Peyer's patch (tissue), 4 donors: ENCODE data around the gene NOX5. TPM values are rescaled to one million over a fixed set of nuclear protein-coding genes. Genes with fewer than 3 reads are reported as not detected.

Experiments used
- DNase-seq, 3 donors: peaks; one replicate each; pipeline ENCODE4 v3.0.0-alpha.2; 2017 to 2019
- H3K27ac ChIP-seq, 4 donors: fragments of 200-600 bp; sonication (generic); one replicate each; pipeline ENCODE4 v1.5.1; 2016 to 2019
- H3K27me3 ChIP-seq, 2 donors: fragments of 200-600 bp; sonication (generic); one replicate each; pipeline ENCODE4 v1.5.1; 2019
- H3K36me3 ChIP-seq, 3 donors: fragments of 200-600 bp; sonication (generic); one replicate each; pipeline ENCODE4 v1.5.1; 2016 to 2019
- H3K4me1 ChIP-seq, 4 donors: fragments of 200-600 bp; sonication (generic); one replicate each; pipeline ENCODE4 v1.5.1; 2016 to 2019
- H3K4me3 ChIP-seq, 4 donors: fragments of 200-600 bp; sonication (generic); 1 replicate in 3 of 4; 2 replicates in 1 of 4; pipeline ENCODE4 v1.5.1; 2016 to 2019; ENCODE audit warnings: mild to moderate bottlenecking in 1 of 4
- H3K9me3 ChIP-seq, 4 donors: fragments of 200-600 bp; sonication (generic); one replicate each; pipeline ENCODE4 v1.5.1; 2016 to 2019; ENCODE audit warnings: mild to moderate bottlenecking in 1 of 4
- POLR2A ChIP-seq, 2 donors: fragments of 450-650 bp; IDR thresholded peaks; one replicate each; pipeline ENCODE4 v1.5.1; 2017; ENCODE audit warnings: antibody characterized with exemption in 2 of 2, mild to moderate bottlenecking in 2 of 2, moderate library complexity in 2 of 2
- total RNA-seq, 4 donors: library from RNA; depleted of rRNA; stranded (reverse); fragments of >200 nt; gene quantifications; one replicate each; pipeline ENCODE4 v1.1.0, GENCODE V29; 2016
- TF ChIP-seq, protein P1 (sequence below), 6 experiments: fragments of 450-650 bp in 4 of 6; fragments of 200-600 bp in 2 of 6; sonication (generic) in 1 of 6; IDR thresholded peaks; one replicate each; pipeline ENCODE4 v1.5.1; 2017 to 2019; ENCODE audit warnings: antibody characterized with exemption in 6 of 6, mild to moderate bottlenecking in 3 of 6, moderate library complexity in 1 of 6

NOX5 gene
- total RNA-seq, 4 donors from 2014 or later: 0.13 to 5.0 TPM; not detected in 2

DNA sequence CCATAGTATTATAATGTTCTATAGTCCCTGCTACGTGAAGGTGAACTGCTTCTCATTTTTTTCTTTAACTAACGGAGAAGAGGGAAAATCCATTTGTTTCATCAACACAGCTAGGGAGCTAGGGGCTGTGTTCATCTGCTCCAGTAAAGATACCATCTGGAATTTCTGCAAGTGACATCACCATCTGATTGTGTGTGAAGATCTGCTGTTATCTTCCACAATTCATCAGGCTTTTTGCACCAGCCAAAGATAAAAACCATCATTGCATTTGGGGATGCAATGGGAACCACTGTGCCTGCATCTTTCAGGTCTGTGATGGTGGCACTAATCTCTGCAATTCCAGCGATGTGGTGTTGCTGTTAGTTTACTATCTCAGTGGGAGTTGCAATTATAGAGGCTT is 35.5 kb upstream of the NOX5 start:
- TF ChIP-seq, protein P1, sequence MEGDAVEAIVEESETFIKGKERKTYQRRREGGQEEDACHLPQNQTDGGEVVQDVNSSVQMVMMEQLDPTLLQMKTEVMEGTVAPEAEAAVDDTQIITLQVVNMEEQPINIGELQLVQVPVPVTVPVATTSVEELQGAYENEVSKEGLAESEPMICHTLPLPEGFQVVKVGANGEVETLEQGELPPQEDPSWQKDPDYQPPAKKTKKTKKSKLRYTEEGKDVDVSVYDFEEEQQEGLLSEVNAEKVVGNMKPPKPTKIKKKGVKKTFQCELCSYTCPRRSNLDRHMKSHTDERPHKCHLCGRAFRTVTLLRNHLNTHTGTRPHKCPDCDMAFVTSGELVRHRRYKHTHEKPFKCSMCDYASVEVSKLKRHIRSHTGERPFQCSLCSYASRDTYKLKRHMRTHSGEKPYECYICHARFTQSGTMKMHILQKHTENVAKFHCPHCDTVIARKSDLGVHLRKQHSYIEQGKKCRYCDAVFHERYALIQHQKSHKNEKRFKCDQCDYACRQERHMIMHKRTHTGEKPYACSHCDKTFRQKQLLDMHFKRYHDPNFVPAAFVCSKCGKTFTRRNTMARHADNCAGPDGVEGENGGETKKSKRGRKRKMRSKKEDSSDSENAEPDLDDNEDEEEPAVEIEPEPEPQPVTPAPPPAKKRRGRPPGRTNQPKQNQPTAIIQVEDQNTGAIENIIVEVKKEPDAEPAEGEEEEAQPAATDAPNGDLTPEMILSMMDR (IDR thresholded peaks at IDR 0.05): no peak
- no peak for TF ChIP-seq POLR2A (IDR thresholded peaks at IDR 0.05)
- Histone ChIP-seq H3K36me3 (no peaks in the 10 kb centered on the region), H3K9me3 (peaks cover 0 to 4% (median 0%) of the 10 kb centered on the region in 4 donors), H3K27me3 (no peaks in the 10 kb centered on the region), H3K4me3 (no peak overlapping the region), H3K27ac (no peak overlapping the region), H3K4me1 (no peaks in the 10 kb centered on the region)
- no peak for DNase-seq

DNA sequence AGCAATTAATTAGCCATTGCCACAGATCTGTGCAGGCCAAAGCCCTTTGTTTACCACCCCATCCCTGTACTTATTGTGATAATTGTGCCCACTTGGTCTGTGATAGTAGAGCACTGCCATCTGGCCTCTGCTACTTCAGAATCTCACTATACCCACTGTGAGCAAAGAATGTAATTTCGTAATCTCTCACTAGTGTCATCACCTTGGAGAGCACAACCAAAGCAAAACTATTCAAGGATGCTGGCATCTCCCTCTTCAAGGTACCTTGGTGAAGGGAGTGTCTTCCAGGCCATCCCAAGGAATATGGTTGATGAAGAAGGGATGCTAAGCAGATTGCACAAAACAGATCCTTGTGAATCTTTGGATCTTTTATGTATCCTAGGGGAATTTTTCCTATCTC is 34.7 kb upstream of the NOX5 start:
- Histone ChIP-seq H3K36me3 (no peaks in the 10 kb centered on the region), H3K27me3 (no peaks in the 10 kb centered on the region), H3K27ac (no peak overlapping the region), H3K4me1 (no peaks in the 10 kb centered on the region), H3K4me3 (no peak overlapping the region), H3K9me3 (peaks cover 0 to 4% (median 0%) of the 10 kb centered on the region in 4 donors)
- no peak for TF ChIP-seq POLR2A (IDR thresholded peaks at IDR 0.05)
- TF ChIP-seq, protein P1 (IDR thresholded peaks at IDR 0.05): no peak
- no peak for DNase-seq

DNA sequence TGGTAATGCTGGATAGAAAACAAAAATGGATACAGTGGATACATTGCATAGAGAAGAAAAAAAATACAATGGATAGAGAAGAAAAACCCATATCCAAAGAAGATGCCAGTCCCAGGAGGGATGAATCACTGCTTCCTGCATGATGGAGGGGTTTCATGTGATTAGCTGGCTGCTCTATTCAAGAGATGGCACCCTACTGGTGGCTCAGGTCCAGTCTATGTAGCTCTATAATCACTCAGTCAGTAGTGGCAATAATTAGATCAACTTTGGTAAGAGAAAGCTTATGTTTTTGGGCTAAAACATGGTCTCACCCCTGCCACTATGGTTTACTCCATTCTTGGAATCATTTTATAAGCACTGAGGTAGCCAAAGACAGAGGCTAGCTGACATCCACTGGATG is 33.7 kb upstream of the NOX5 start:
- TF ChIP-seq, protein P1 (IDR thresholded peaks at IDR 0.05): no peak
- no peak for TF ChIP-seq POLR2A (IDR thresholded peaks at IDR 0.05)
- Histone ChIP-seq H3K27me3 (no peaks in the 10 kb centered on the region), H3K27ac (no peak overlapping the region)

DNA sequence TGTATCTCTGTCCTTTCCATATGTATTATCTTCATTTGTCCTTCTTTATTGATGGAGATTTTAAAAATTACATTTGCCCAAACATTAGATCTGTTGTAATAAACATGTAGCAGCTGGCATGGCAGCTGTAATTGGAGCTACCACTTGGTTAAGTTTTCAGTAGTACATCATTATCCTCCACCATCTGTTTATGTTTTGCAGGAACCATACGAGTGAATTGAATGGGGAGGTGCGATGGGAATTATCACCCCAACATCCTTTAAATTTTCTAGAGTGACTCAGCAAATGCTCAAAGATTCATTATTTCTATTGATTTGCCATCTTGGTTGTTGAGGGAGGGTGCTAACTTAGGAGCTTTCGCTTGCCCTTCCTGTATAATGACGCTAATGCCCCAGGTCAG is 32.6 kb upstream of the NOX5 start:
- Histone ChIP-seq H3K36me3 (no peaks in the 10 kb centered on the region), H3K4me1 (no peaks in the 10 kb centered on the region), H3K27ac (no peak overlapping the region), H3K9me3 (no peaks in the 10 kb centered on the region), H3K27me3 (no peaks in the 10 kb centered on the region), H3K4me3 (no peak overlapping the region)
- DNase-seq: no peak
- no peak for TF ChIP-seq POLR2A (IDR thresholded peaks at IDR 0.05)
- TF ChIP-seq, protein P1 (IDR thresholded peaks at IDR 0.05): no peak

More for the DNA sequence above, 33.7 kb upstream of the NOX5 start:
- Histone ChIP-seq H3K4me3 (no peak overlapping the region), H3K4me1 (no peaks in the 10 kb centered on the region), H3K36me3 (no peaks in the 10 kb centered on the region), H3K9me3 (peaks cover 0 to 4% (median 0%) of the 10 kb centered on the region in 4 donors)
- no peak for DNase-seq

DNA sequence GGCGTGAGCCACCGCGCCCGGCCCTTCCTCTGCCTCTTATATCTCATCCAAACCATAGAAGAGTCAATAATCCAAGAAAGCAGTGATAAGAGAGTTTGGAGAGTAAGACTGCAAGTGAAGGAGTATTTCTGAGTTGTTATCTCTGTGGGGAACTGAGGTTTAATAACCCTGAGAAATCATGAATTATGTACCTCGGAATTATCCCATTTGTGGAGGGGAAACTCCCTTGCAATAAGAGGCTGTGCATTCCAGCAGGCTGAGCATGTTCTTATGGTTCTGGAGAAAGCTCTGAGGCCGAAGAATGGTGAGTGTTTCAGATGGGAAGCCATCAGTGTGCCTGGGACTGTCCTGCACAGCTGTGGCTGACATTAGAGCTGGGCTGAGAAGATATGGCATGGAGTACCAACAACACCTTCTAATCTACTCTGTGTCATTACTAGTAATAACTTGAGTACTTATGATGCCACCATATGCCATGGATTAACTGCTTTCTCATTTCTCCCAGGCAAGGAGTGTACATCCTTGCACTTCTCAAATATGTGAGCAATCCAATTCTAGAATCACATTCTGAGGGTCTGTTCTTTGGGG is 31.4 kb upstream of the NOX5 start:
- no peaks in the 10 kb centered on the region for H3K9me3 ChIP-seq
- no peak for TF ChIP-seq POLR2A (IDR thresholded peaks at IDR 0.05)
- TF ChIP-seq, protein P1 (IDR thresholded peaks at IDR 0.05): no peak
- no peaks in the 10 kb centered on the region for H3K27me3 ChIP-seq
- H3K4me3 ChIP-seq: no peak overlapping the region
- no peaks in the 10 kb centered on the region for H3K36me3 ChIP-seq
- no peaks in the 10 kb centered on the region for H3K4me1 ChIP-seq
- no peak overlapping the region for H3K27ac ChIP-seq
- DNase-seq: no peak
